ENCODE results near the gene MSI2.

DNA sequence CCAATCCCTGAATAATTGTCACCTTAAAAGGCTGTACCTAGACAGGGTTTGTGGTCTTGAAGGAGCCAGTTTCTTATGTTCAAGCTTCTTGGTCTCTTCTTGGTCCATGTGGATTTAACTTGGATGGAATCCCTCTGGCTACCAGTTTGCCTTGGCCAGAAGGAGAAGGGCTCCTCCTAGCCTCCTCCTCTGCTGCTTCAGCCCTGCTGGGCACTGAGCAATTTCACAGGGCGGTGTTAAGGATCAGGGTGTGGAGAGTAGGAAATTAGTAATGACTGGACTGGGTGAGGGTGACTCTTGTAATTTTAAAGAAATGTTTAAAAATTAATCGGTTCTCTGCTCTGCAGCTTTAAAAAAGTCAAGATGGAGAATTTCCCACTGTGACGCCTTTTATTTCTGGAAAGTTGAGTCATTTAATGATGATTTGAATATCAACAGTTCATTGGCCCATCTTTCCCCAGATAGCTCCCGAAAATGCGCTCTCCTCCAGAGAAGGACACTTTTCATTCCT lies 96.4 kb downstream of the MSI2 start:
- TF ChIP-seq, protein P1, sequence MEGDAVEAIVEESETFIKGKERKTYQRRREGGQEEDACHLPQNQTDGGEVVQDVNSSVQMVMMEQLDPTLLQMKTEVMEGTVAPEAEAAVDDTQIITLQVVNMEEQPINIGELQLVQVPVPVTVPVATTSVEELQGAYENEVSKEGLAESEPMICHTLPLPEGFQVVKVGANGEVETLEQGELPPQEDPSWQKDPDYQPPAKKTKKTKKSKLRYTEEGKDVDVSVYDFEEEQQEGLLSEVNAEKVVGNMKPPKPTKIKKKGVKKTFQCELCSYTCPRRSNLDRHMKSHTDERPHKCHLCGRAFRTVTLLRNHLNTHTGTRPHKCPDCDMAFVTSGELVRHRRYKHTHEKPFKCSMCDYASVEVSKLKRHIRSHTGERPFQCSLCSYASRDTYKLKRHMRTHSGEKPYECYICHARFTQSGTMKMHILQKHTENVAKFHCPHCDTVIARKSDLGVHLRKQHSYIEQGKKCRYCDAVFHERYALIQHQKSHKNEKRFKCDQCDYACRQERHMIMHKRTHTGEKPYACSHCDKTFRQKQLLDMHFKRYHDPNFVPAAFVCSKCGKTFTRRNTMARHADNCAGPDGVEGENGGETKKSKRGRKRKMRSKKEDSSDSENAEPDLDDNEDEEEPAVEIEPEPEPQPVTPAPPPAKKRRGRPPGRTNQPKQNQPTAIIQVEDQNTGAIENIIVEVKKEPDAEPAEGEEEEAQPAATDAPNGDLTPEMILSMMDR (IDR thresholded peaks at IDR 0.05; ENCODE audit: low read length): no peak
- TF ChIP-seq EZH2 (IDR thresholded peaks at IDR 0.05; ENCODE audit: borderline replicate concordance, low read length): no peak
